Measurements from ENCODE around the gene TBC1D7.

Gene TBC1D7

GRCh38 chr6:13364842-13365241 is 36.5 kb upstream of the TBC1D7 start:
- Mint-ChIP-seq H3K27ac (no peak overlapping the region), H3K36me3 (peaks cover 2% of the 10 kb centered on the region), H3K4me3 (no peak overlapping the region), H3K4me1 (ENCODE audit: low read depth) (peaks cover 2% of the 10 kb centered on the region), H3K9me3 (ENCODE audit: low read depth) (no peaks in the 10 kb centered on the region), H3K27me3 (no peaks in the 10 kb centered on the region)

- Mint-ChIP-seq H3K36me3 (peaks cover 2% of the 10 kb centered on the region), H3K4me3 (no peak overlapping the region), H3K27ac (no peak overlapping the region), H3K9me3 (ENCODE audit: low read depth) (no peaks in the 10 kb centered on the region), H3K27me3 (no peaks in the 10 kb centered on the region), H3K4me1 (ENCODE audit: low read depth) (peaks cover 8% of the 10 kb centered on the region)
Observed at GRCh38 chr6:13362412-13362811, 34.1 kb upstream of the TBC1D7 start.

- peaks cover 5% of the 10 kb centered on the region for H3K36me3 Mint-ChIP-seq
- H3K27me3 Mint-ChIP-seq: no peaks in the 10 kb centered on the region
- no peak overlapping the region for H3K27ac Mint-ChIP-seq
- no peaks in the 10 kb centered on the region for H3K9me3 Mint-ChIP-seq (ENCODE audit: low read depth)
- no peak overlapping the region for H3K4me3 Mint-ChIP-seq
- H3K4me1 Mint-ChIP-seq (ENCODE audit: low read depth): peaks cover 23% of the 10 kb centered on the region
Observed at GRCh38 chr6:13360671-13361540, 32.6 kb upstream of the TBC1D7 start.

GRCh38 chr6:13359287-13359686 is 30.9 kb upstream of the TBC1D7 start:
- Mint-ChIP-seq H3K9me3 (ENCODE audit: low read depth) (no peaks in the 10 kb centered on the region), H3K4me3 (no peak overlapping the region), H3K27me3 (no peaks in the 10 kb centered on the region), H3K36me3 (peaks cover 5% of the 10 kb centered on the region), H3K4me1 (ENCODE audit: low read depth) (peaks cover 39% of the 10 kb centered on the region), H3K27ac (no peak overlapping the region)

- Mint-ChIP-seq H3K27ac (no peak overlapping the region), H3K4me1 (ENCODE audit: low read depth) (peaks cover 46% of the 10 kb centered on the region)
Observed at GRCh38 chr6:13358511-13358910, 30.2 kb upstream of the TBC1D7 start.

GRCh38 chr6:13357551-13358075 is 29.3 kb upstream of the TBC1D7 start:
- Mint-ChIP-seq H3K4me1 (ENCODE audit: low read depth) (peaks cover 49% of the 10 kb centered on the region), H3K36me3 (peaks cover 3% of the 10 kb centered on the region), H3K27ac (peak overlapping the region; percentile 81), H3K4me3 (peak overlapping the region; percentile 27), H3K27me3 (no peaks in the 10 kb centered on the region), H3K9me3 (ENCODE audit: low read depth) (no peaks in the 10 kb centered on the region)

More at GRCh38 chr6:13358511-13358910, 30.2 kb upstream of the TBC1D7 start:
- peaks cover 5% of the 10 kb centered on the region for H3K36me3 Mint-ChIP-seq
- H3K9me3 Mint-ChIP-seq (ENCODE audit: low read depth): no peaks in the 10 kb centered on the region
- no peak overlapping the region for H3K4me3 Mint-ChIP-seq
- H3K27me3 Mint-ChIP-seq: no peaks in the 10 kb centered on the region

GRCh38 chr6:13355999-13356785 is 27.9 kb upstream of the TBC1D7 start:
- Mint-ChIP-seq H3K4me1 (ENCODE audit: low read depth) (peaks cover 49% of the 10 kb centered on the region), H3K4me3 (peak overlapping the region; percentile 77)

GRCh38 chr6:13355043-13355945 is 27.0 kb upstream of the TBC1D7 start:
- H3K4me3 Mint-ChIP-seq: peak overlapping the region; percentile 77
- H3K4me1 Mint-ChIP-seq (ENCODE audit: low read depth): peaks cover 46% of the 10 kb centered on the region
- peak overlapping the region; percentile 95 for H3K27ac Mint-ChIP-seq
- H3K27me3 Mint-ChIP-seq: no peaks in the 10 kb centered on the region
- no peaks in the 10 kb centered on the region for H3K9me3 Mint-ChIP-seq (ENCODE audit: low read depth)
- peaks cover 3% of the 10 kb centered on the region for H3K36me3 Mint-ChIP-seq

More at GRCh38 chr6:13355999-13356785, 27.9 kb upstream of the TBC1D7 start:
- H3K27me3 Mint-ChIP-seq: no peaks in the 10 kb centered on the region
- peak overlapping the region; percentile 95 for H3K27ac Mint-ChIP-seq
- peaks cover 3% of the 10 kb centered on the region for H3K36me3 Mint-ChIP-seq
- H3K9me3 Mint-ChIP-seq (ENCODE audit: low read depth): no peaks in the 10 kb centered on the region

- peaks cover 3% of the 10 kb centered on the region for H3K36me3 Mint-ChIP-seq
- no peaks in the 10 kb centered on the region for H3K9me3 Mint-ChIP-seq (ENCODE audit: low read depth)
- peaks cover 46% of the 10 kb centered on the region for H3K4me1 Mint-ChIP-seq (ENCODE audit: low read depth)
- no peaks in the 10 kb centered on the region for H3K27me3 Mint-ChIP-seq
- peak overlapping the region; percentile 95 for H3K27ac Mint-ChIP-seq
- H3K4me3 Mint-ChIP-seq: peak overlapping the region; percentile 77
Observed at GRCh38 chr6:13354331-13355042, 26.1 kb upstream of the TBC1D7 start.

GRCh38 chr6:13352165-13352564 is 23.8 kb upstream of the TBC1D7 start:
- no peaks in the 10 kb centered on the region for H3K9me3 Mint-ChIP-seq (ENCODE audit: low read depth)
- H3K4me1 Mint-ChIP-seq (ENCODE audit: low read depth): peaks cover 38% of the 10 kb centered on the region
- no peaks in the 10 kb centered on the region for H3K27me3 Mint-ChIP-seq
- H3K36me3 Mint-ChIP-seq: peaks cover 3% of the 10 kb centered on the region
- no peak overlapping the region for H3K27ac Mint-ChIP-seq
- H3K4me3 Mint-ChIP-seq: no peak overlapping the region

GRCh38 chr6:13351271-13351670 is 22.9 kb upstream of the TBC1D7 start:
- peaks cover 29% of the 10 kb centered on the region for H3K4me1 Mint-ChIP-seq (ENCODE audit: low read depth)
- H3K27me3 Mint-ChIP-seq: no peaks in the 10 kb centered on the region
- H3K4me3 Mint-ChIP-seq: no peak overlapping the region
- H3K36me3 Mint-ChIP-seq: no peaks in the 10 kb centered on the region
- H3K27ac Mint-ChIP-seq: no peak overlapping the region
- H3K9me3 Mint-ChIP-seq (ENCODE audit: low read depth): no peaks in the 10 kb centered on the region

GRCh38 chr6:13349811-13350506 is 21.6 kb upstream of the TBC1D7 start:
- H3K4me3 Mint-ChIP-seq: no peak overlapping the region
- no peaks in the 10 kb centered on the region for H3K9me3 Mint-ChIP-seq (ENCODE audit: low read depth)
- no peak overlapping the region for H3K27ac Mint-ChIP-seq
- H3K27me3 Mint-ChIP-seq: no peaks in the 10 kb centered on the region
- no peaks in the 10 kb centered on the region for H3K36me3 Mint-ChIP-seq
- peaks cover 16% of the 10 kb centered on the region for H3K4me1 Mint-ChIP-seq (ENCODE audit: low read depth)

- Mint-ChIP-seq H3K4me3 (no peak overlapping the region), H3K27me3 (peaks cover 2% of the 10 kb centered on the region), H3K36me3 (no peaks in the 10 kb centered on the region), H3K27ac (no peak overlapping the region), H3K9me3 (ENCODE audit: low read depth) (no peaks in the 10 kb centered on the region), H3K4me1 (ENCODE audit: low read depth) (peaks cover 3% of the 10 kb centered on the region)
Observed at GRCh38 chr6:13348334-13349113, 20.2 kb upstream of the TBC1D7 start.

All from activated naive CD8-positive, alpha-beta T cell (primary cell).